GM23338 (cell line): ENCODE results near the gene IL36B. TPM values are rescaled to one million over a fixed set of nuclear protein-coding genes. Genes with fewer than 3 reads are reported as not detected.

ENCODE experiments used
- ATAC-seq: fragments of 200-7000 bp; cut with Tn5 transposase; 3 replicates; pipeline ENCODE4 v1.9.1; 2020
- DNase-seq: peaks from one replicate; pipeline ENCODE4 v3.0.0-alpha.2; 2015; ENCODE audit warnings: low spot score
- H2AFZ ChIP-seq: fragments of 200-600 bp; sonication (generic); 2 replicates; pipeline ENCODE4 v1.8.0; 2016; ENCODE audit warnings: antibody characterized with exemption, mild to moderate bottlenecking, moderate library complexity
- H3F3A ChIP-seq: fragments of 200-600 bp; sonication (generic); replicated peaks from 2 replicates; pipeline ENCODE4 v1.8.0; 2017; ENCODE audit warnings: antibody characterized with exemption, mixed run types, low read depth
- H3K27ac ChIP-seq: fragments of 200-600 bp; sonication (generic); 2 replicates; pipeline ENCODE4 v1.6.1; 2016; ENCODE audit warnings: low read depth
- H3K27me3 ChIP-seq: fragments of 200-600 bp; sonication (generic); 2 replicates; pipeline ENCODE4 v1.8.0; 2016; ENCODE audit warnings: mild to moderate bottlenecking, mixed run types, moderate library complexity; ENCODE audit not compliant: insufficient read depth
- H3K36me3 ChIP-seq: fragments of 200-600 bp; sonication (generic); 2 replicates; pipeline ENCODE4 v1.8.0; 2016; ENCODE audit warnings: mild to moderate bottlenecking; ENCODE audit not compliant: insufficient read depth
- H3K4me1 ChIP-seq: fragments of 200-600 bp; sonication (generic); 2 replicates; pipeline ENCODE4 v1.8.0; 2016; ENCODE audit warnings: mild to moderate bottlenecking, moderate library complexity; ENCODE audit not compliant: insufficient read depth
- H3K4me2 ChIP-seq: fragments of 200-600 bp; sonication (generic); 2 replicates; pipeline ENCODE4 v1.7.1; 2017; ENCODE audit warnings: mixed run types
- H3K4me3 ChIP-seq: fragments of 200-600 bp; sonication (generic); 2 replicates; pipeline ENCODE4 v1.6.1; 2016; ENCODE audit warnings: mixed run types
- H3K79me2 ChIP-seq: fragments of 200-600 bp; sonication (generic); replicated peaks from 2 replicates; pipeline ENCODE4 v1.8.0; 2017; ENCODE audit warnings: mild to moderate bottlenecking; ENCODE audit not compliant: insufficient read depth
- H3K9me2 ChIP-seq: fragments of 200-600 bp; sonication (generic); 2 replicates; pipeline ENCODE4 v1.8.0; 2017; ENCODE audit not compliant: insufficient read depth
- H4K20me1 ChIP-seq: fragments of 200-600 bp; sonication (generic); replicated peaks from 2 replicates; pipeline ENCODE4 v1.8.0; 2017; ENCODE audit warnings: mild to moderate bottlenecking; ENCODE audit not compliant: insufficient read depth
- H3K27ac Mint-ChIP-seq: 2 replicates; pipeline ENCODE4 v1.8.0; 2020; ENCODE audit warnings: inconsistent platforms, mild to moderate bottlenecking, moderate library complexity, mixed read lengths
- H3K27me3 Mint-ChIP-seq: 3 replicates; pipeline ENCODE4 v1.8.0; 2022; ENCODE audit warnings: low read depth, mild to moderate bottlenecking, moderate library complexity, mixed read lengths, inconsistent platforms; ENCODE audit not compliant: insufficient read depth, poor library complexity
- H3K36me3 Mint-ChIP-seq: 3 replicates; pipeline ENCODE4 v1.8.0; 2021; ENCODE audit warnings: low read depth, mild to moderate bottlenecking, inconsistent platforms, moderate library complexity, mixed read lengths
- H3K4me1 Mint-ChIP-seq: 3 replicates; pipeline ENCODE4 v1.8.0; 2020; ENCODE audit warnings: mild to moderate bottlenecking, inconsistent platforms, mixed read lengths
- H3K4me3 Mint-ChIP-seq: 3 replicates; pipeline ENCODE4 v1.8.0; 2021; ENCODE audit warnings: moderate library complexity, mild to moderate bottlenecking, inconsistent platforms, mixed read lengths
- H3K9me3 Mint-ChIP-seq: 3 replicates; pipeline ENCODE4 v1.8.0; 2020; ENCODE audit warnings: moderate library complexity, mild to moderate bottlenecking, inconsistent platforms, mixed read lengths
- CTCF ChIP-seq, 2 experiments: fragments of 200-600 bp in 1 of 2; sonication (generic) in 1 of 2; conservative IDR thresholded peaks; 2 replicates each; pipeline versions ENCODE4 v1.5.1 to v1.6.1; 2016 to 2017; ENCODE audit warnings: antibody characterized with exemption in 2 of 2, low read depth in 2 of 2, mild to moderate bottlenecking in 2 of 2, moderate library complexity in 1 of 2
- EZH2 ChIP-seq: fragments of 200-600 bp; sonication (generic); IDR thresholded peaks from one replicate; pipeline ENCODE4 v1.8.0; 2017; ENCODE audit warnings: antibody characterized with exemption, mild to moderate bottlenecking, low read depth; ENCODE audit not compliant: unreplicated experiment
- EZH2phosphoT487 ChIP-seq: fragments of 200-600 bp; sonication (generic); IDR thresholded peaks from one replicate; pipeline ENCODE4 v1.8.1; 2018; ENCODE audit warnings: antibody characterized with exemption; ENCODE audit not compliant: unreplicated experiment
- STAT1 ChIP-seq: IDR thresholded peaks from one replicate; pipeline ENCODE4 v1.6.1; 2016; ENCODE audit warnings: antibody characterized with exemption; ENCODE audit not compliant: unreplicated experiment
- ZNF114 ChIP-seq: fragments of 250-450 bp; sonication (Bioruptor Pico); IDR thresholded peaks from 2 replicates; pipeline ENCODE4 v1.5.0; 2020; ENCODE audit warnings: mild to moderate bottlenecking, moderate library complexity
- ZNF331 ChIP-seq: fragments of 250-450 bp; sonication (Bioruptor Pico); IDR thresholded peaks from 2 replicates; pipeline ENCODE4 v1.5.0; 2020; ENCODE audit warnings: low read depth, mild to moderate bottlenecking, moderate library complexity
- ZNF462 ChIP-seq: fragments of 250-450 bp; sonication (Bioruptor Pico); IDR thresholded peaks from 2 replicates; pipeline ENCODE4 v1.5.0; 2020; ENCODE audit warnings: mild to moderate bottlenecking, moderate library complexity
- polyA plus RNA-seq: library from polyadenylated mRNA; unstranded; fragments of >200 nt; fragmentation: Nextera tagmentation; extraction: Ambion mirVana; gene quantifications from 2 replicates; pipeline ENCODE4 v1.2.1, GENCODE V29; 2016
- total RNA-seq: library from RNA; depleted of rRNA; stranded (reverse); fragments of >200 nt; shearing (Covaris generic); gene quantifications from 2 replicates; pipeline ENCODE4 v1.2.3, GENCODE V29; 2014
- TF ChIP-seq, protein P1 (sequence below): IDR thresholded peaks from one replicate; pipeline ENCODE4 v1.6.1; 2018; ENCODE audit warnings: antibody characterized with exemption; ENCODE audit not compliant: unreplicated experiment

IL36B gene
- total and polyA plus RNA-seq, 2 experiments from 2014 or later, result not detected

GRCh38 chr2:112997151-112997550, 55.5 kb downstream of the IL36B start:
- ATAC-seq (no peak), DNase-seq (no peak)
- peaks cover 7% of the 10 kb centered on the region; the same call in 2 of the 3 replicates for H3K36me3 Mint-ChIP-seq
- Histone ChIP-seq H3K4me1 (no peaks in the 10 kb centered on the region), H3K27me3 (no peaks in the 10 kb centered on the region), H4K20me1 (no peaks in the 10 kb centered on the region), H3K36me3 (no peaks in the 10 kb centered on the region), H3K27ac (no peak overlapping the region), H3F3A (no peaks in the 10 kb centered on the region), H2AFZ (peak overlapping the region; percentile 85; the same call in 1 of the 2 replicates), H3K9me2 (peaks cover 5% of the 10 kb centered on the region; the same call in 1 of the 2 replicates), H3K79me2 (no peaks in the 10 kb centered on the region), H3K4me2 (no peak overlapping the region), H3K4me3 (no peak overlapping the region)
- no peak overlapping the region for H3K27ac Mint-ChIP-seq
- TF ChIP-seq STAT1 (no peak), ZNF114 (CRISPR knock-in tag) (no peak), EZH2phosphoT487 (no peak), ZNF331 (CRISPR knock-in tag) (no peak), ZNF462 (CRISPR knock-in tag) (no peak), EZH2 (no peak), CTCF (conservative IDR thresholded peaks at IDR 0.05; ENCODE audit: low read depth in 2 of 2) (no peak)
- TF ChIP-seq, protein P1, sequence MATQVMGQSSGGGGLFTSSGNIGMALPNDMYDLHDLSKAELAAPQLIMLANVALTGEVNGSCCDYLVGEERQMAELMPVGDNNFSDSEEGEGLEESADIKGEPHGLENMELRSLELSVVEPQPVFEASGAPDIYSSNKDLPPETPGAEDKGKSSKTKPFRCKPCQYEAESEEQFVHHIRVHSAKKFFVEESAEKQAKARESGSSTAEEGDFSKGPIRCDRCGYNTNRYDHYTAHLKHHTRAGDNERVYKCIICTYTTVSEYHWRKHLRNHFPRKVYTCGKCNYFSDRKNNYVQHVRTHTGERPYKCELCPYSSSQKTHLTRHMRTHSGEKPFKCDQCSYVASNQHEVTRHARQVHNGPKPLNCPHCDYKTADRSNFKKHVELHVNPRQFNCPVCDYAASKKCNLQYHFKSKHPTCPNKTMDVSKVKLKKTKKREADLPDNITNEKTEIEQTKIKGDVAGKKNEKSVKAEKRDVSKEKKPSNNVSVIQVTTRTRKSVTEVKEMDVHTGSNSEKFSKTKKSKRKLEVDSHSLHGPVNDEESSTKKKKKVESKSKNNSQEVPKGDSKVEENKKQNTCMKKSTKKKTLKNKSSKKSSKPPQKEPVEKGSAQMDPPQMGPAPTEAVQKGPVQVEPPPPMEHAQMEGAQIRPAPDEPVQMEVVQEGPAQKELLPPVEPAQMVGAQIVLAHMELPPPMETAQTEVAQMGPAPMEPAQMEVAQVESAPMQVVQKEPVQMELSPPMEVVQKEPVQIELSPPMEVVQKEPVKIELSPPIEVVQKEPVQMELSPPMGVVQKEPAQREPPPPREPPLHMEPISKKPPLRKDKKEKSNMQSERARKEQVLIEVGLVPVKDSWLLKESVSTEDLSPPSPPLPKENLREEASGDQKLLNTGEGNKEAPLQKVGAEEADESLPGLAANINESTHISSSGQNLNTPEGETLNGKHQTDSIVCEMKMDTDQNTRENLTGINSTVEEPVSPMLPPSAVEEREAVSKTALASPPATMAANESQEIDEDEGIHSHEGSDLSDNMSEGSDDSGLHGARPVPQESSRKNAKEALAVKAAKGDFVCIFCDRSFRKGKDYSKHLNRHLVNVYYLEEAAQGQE, result no peak
- no peaks in the 10 kb centered on the region for H3K4me1 Mint-ChIP-seq
- peaks cover 2% of the 10 kb centered on the region for H3K27me3 Mint-ChIP-seq
- peaks cover 39% of the 10 kb centered on the region for H3K9me3 Mint-ChIP-seq
- no peak overlapping the region for H3K4me3 Mint-ChIP-seq
